H1 (cell line): Measurements from ENCODE around the gene LRPPRC.

ENCODE experiments used
- ATF2 ChIP-seq: IDR thresholded peaks from 2 replicates; pipeline ENCODE4 v1.6.1; 2012; ENCODE audit warnings: low read length, inconsistent platforms
- CHD2 ChIP-seq: IDR thresholded peaks from 2 replicates; pipeline ENCODE4 v1.6.1; 2012; ENCODE audit warnings: low read length, improper control_type of control experiment
- EP300 ChIP-seq, 2 experiments: IDR thresholded peaks; 1 replicate in 1 of 2; 2 replicates in 1 of 2; pipeline ENCODE4 v1.6.1; 2011 to 2012; ENCODE audit warnings: low read depth in 2 of 2, low read length in 2 of 2, mild to moderate bottlenecking in 2 of 2, borderline replicate concordance in 1 of 2, inconsistent platforms in 1 of 2, moderate library complexity in 1 of 2
- GABPA ChIP-seq: IDR thresholded peaks from 2 replicates; pipeline ENCODE4 v1.6.1; 2011; ENCODE audit warnings: mild to moderate bottlenecking, low read length, moderate library complexity, borderline replicate concordance; ENCODE audit not compliant: insufficient read depth
- POLR2AphosphoS5 ChIP-seq: IDR thresholded peaks from 2 replicates; pipeline ENCODE4 v1.6.1; 2011; ENCODE audit warnings: low read depth, low read length
- ZNF274 ChIP-seq: IDR thresholded peaks from 2 replicates; pipeline ENCODE4 v1.7.0; 2012; ENCODE audit warnings: low read length, borderline replicate concordance; ENCODE audit errors: extremely low read depth
- TF ChIP-seq, protein P1 (sequence below), 3 experiments: IDR thresholded peaks; 1 replicate in 2 of 3; 2 replicates in 1 of 3; pipeline versions ENCODE4 v1.5.1 to v1.6.1; 2011; ENCODE audit warnings: low read length in 3 of 3, mild to moderate bottlenecking in 3 of 3, inconsistent platforms in 2 of 3, low read depth in 1 of 3, moderate library complexity in 1 of 3; ENCODE audit not compliant: insufficient read depth in 1 of 3; ENCODE audit errors: control extremely low read depth in 1 of 3

GRCh38 chr2:43941966-43942365 lies 53.8 kb downstream of the LRPPRC start:
- TF ChIP-seq EP300 (IDR thresholded peaks at IDR 0.05; ENCODE audit: borderline replicate concordance in 1 of 2, low read depth in 2 of 2, low read length in 2 of 2): no peak
- TF ChIP-seq ZNF274: no peak
- TF ChIP-seq GABPA: no peak
- TF ChIP-seq, protein P1, sequence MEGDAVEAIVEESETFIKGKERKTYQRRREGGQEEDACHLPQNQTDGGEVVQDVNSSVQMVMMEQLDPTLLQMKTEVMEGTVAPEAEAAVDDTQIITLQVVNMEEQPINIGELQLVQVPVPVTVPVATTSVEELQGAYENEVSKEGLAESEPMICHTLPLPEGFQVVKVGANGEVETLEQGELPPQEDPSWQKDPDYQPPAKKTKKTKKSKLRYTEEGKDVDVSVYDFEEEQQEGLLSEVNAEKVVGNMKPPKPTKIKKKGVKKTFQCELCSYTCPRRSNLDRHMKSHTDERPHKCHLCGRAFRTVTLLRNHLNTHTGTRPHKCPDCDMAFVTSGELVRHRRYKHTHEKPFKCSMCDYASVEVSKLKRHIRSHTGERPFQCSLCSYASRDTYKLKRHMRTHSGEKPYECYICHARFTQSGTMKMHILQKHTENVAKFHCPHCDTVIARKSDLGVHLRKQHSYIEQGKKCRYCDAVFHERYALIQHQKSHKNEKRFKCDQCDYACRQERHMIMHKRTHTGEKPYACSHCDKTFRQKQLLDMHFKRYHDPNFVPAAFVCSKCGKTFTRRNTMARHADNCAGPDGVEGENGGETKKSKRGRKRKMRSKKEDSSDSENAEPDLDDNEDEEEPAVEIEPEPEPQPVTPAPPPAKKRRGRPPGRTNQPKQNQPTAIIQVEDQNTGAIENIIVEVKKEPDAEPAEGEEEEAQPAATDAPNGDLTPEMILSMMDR (IDR thresholded peaks at IDR 0.05; ENCODE audit: control extremely low read depth in 1 of 3, insufficient read depth in 1 of 3, low read depth in 1 of 3, low read length in 3 of 3): no peak
- TF ChIP-seq CHD2: no peak
- no peak for TF ChIP-seq POLR2AphosphoS5
- no peak for TF ChIP-seq ATF2
